ENCODE data around the gene ATP13A2.

Gene ATP13A2

DNA sequence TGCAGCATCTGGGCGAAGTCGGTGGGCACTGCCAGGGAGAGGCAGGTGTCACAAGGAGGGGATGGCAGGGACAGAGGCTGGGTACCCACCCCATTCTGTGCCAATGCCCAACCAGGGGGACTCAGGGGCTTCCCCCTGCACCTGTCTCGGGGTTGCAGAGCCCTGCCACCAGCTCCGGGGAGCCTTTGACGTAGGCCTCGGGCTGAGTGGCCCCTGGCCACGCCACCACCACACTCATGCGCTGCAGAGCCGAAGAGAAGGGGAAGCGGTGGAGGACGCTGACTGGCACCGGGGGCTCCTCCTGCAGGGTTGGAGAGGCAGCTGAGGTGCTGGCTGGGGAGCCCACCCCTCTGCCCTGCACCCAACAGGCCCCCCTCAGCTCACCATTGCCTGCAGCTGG lies 19.6 kb downstream of the ATP13A2 start:
- Histone ChIP-seq H4K20me1 (ENCODE audit: insufficient read depth, low read length, poor library complexity, severe bottlenecking) (no peaks in the 10 kb centered on the region), H3K4me1 (ENCODE audit: insufficient read depth, low read length, poor library complexity, severe bottlenecking) (no peaks in the 10 kb centered on the region), H3K4me2 (ENCODE audit: low read depth, low read length, poor library complexity, severe bottlenecking) (no peak overlapping the region), H3K27me3 (ENCODE audit: insufficient read depth, low read length, poor library complexity, severe bottlenecking) (no peaks in the 10 kb centered on the region), H3K9me3 (ENCODE audit: insufficient read depth, low read depth, low read length) (no peaks in the 10 kb centered on the region), H3K79me2 (ENCODE audit: insufficient read depth, low read length) (no peaks in the 10 kb centered on the region), H3K9me2 (replicated peaks; ENCODE audit: low read depth, low read length) (no peaks in the 10 kb centered on the region), H3K4me3 (ENCODE audit: low read length, poor library complexity, severe bottlenecking) (no peak overlapping the region), H3K9ac (ENCODE audit: low read depth, low read length, poor library complexity, severe bottlenecking) (no peak overlapping the region), H3K36me3 (ENCODE audit: insufficient read depth, low read length) (peaks cover 4% of the 10 kb centered on the region; the same call in 1 of the 2 replicates), H3F3A (ENCODE audit: low read depth) (no peaks in the 10 kb centered on the region), H2AFZ (ENCODE audit: low read length) (no peak overlapping the region)
- TF ChIP-seq, protein P1, sequence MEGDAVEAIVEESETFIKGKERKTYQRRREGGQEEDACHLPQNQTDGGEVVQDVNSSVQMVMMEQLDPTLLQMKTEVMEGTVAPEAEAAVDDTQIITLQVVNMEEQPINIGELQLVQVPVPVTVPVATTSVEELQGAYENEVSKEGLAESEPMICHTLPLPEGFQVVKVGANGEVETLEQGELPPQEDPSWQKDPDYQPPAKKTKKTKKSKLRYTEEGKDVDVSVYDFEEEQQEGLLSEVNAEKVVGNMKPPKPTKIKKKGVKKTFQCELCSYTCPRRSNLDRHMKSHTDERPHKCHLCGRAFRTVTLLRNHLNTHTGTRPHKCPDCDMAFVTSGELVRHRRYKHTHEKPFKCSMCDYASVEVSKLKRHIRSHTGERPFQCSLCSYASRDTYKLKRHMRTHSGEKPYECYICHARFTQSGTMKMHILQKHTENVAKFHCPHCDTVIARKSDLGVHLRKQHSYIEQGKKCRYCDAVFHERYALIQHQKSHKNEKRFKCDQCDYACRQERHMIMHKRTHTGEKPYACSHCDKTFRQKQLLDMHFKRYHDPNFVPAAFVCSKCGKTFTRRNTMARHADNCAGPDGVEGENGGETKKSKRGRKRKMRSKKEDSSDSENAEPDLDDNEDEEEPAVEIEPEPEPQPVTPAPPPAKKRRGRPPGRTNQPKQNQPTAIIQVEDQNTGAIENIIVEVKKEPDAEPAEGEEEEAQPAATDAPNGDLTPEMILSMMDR (conservative IDR thresholded peaks at IDR 0.05; ENCODE audit: low read length), result no peak
- no peak for TF ChIP-seq EZH2phosphoT487 (IDR thresholded peaks at IDR 0.05; ENCODE audit: borderline replicate concordance)

- peaks cover 4% of the 10 kb centered on the region; the same call in 1 of the 2 replicates for H3K36me3 ChIP-seq (ENCODE audit: insufficient read depth, low read length)
- no peaks in the 10 kb centered on the region for H3K79me2 ChIP-seq (ENCODE audit: insufficient read depth, low read length)
- H3F3A ChIP-seq (ENCODE audit: low read depth), result no peaks in the 10 kb centered on the region
- no peaks in the 10 kb centered on the region for H3K4me1 ChIP-seq (ENCODE audit: insufficient read depth, low read length, poor library complexity, severe bottlenecking)
- no peak overlapping the region for H2AFZ ChIP-seq (ENCODE audit: low read length)
- H4K20me1 ChIP-seq (ENCODE audit: insufficient read depth, low read length, poor library complexity, severe bottlenecking), result no peaks in the 10 kb centered on the region
- no peaks in the 10 kb centered on the region for H3K9me3 ChIP-seq (ENCODE audit: insufficient read depth, low read depth, low read length)
- H3K4me3 ChIP-seq (ENCODE audit: low read length, poor library complexity, severe bottlenecking), result no peak overlapping the region
- H3K9ac ChIP-seq (ENCODE audit: low read depth, low read length, poor library complexity, severe bottlenecking), result no peak overlapping the region
- TF ChIP-seq, protein P1 (conservative IDR thresholded peaks at IDR 0.05; ENCODE audit: low read length), result no peak
- TF ChIP-seq EZH2phosphoT487 (IDR thresholded peaks at IDR 0.05; ENCODE audit: borderline replicate concordance), result no peak
- no peak overlapping the region for H3K4me2 ChIP-seq (ENCODE audit: low read depth, low read length, poor library complexity, severe bottlenecking)
- H3K9me2 ChIP-seq (replicated peaks; ENCODE audit: low read depth, low read length), result no peaks in the 10 kb centered on the region
- H3K27me3 ChIP-seq (ENCODE audit: insufficient read depth, low read length, poor library complexity, severe bottlenecking), result no peaks in the 10 kb centered on the region
Measured at GRCh38 chr1:16991571-16991970, 20.2 kb downstream of the ATP13A2 start.

DNA sequence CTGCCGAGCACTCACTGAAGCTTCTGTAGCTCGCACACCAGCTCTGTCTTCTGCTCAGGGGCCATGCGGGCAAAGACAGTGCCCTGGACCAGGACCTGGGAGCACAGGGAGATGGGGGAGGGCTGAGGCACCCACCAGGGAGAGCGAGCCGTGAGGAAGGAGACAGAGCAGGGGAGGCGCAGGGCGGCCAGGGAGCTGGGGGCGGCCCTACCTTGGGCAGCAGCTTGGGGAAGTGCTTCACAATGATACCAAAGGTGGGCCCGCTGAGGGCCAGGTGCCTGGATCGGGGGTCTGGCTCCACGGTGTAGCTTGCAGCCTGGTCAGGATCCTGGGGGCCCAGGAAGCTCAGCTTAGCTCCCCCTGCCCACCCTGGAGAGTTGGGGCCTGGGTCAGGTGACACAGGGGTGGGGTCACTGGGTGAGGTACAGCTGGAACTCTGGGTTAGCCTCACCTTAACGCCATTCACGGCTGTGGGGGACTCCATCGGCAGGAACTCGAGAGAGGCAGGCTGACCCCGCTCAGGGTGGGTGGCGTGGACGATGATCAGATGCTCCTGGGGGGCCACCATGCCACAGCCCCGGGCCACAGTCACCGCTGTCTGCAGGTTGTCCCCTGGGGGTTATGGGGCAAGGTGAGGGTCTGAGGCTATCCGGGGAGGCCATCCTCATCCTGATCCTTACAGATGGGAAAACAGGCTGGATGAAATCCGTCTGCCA lies 21.9 kb downstream of the ATP13A2 start:
- H3K9me3 ChIP-seq (ENCODE audit: insufficient read depth, low read depth, low read length), result no peaks in the 10 kb centered on the region
- no peaks in the 10 kb centered on the region for H3K79me2 ChIP-seq (ENCODE audit: insufficient read depth, low read length)
- no peaks in the 10 kb centered on the region for H4K20me1 ChIP-seq (ENCODE audit: insufficient read depth, low read length, poor library complexity, severe bottlenecking)
- H3K4me3 ChIP-seq (ENCODE audit: low read length, poor library complexity, severe bottlenecking), result no peak overlapping the region
- no peaks in the 10 kb centered on the region for H3K27me3 ChIP-seq (ENCODE audit: insufficient read depth, low read length, poor library complexity, severe bottlenecking)
- H3K36me3 ChIP-seq (ENCODE audit: insufficient read depth, low read length), result peaks cover 4% of the 10 kb centered on the region; the same call in 1 of the 2 replicates
- no peak overlapping the region for H2AFZ ChIP-seq (ENCODE audit: low read length)
- no peaks in the 10 kb centered on the region for H3F3A ChIP-seq (ENCODE audit: low read depth)
- H3K9me2 ChIP-seq (replicated peaks; ENCODE audit: low read depth, low read length), result no peaks in the 10 kb centered on the region
- no peak overlapping the region for H3K9ac ChIP-seq (ENCODE audit: low read depth, low read length, poor library complexity, severe bottlenecking)
- H3K4me1 ChIP-seq (ENCODE audit: insufficient read depth, low read length, poor library complexity, severe bottlenecking), result no peaks in the 10 kb centered on the region
- H3K4me2 ChIP-seq (ENCODE audit: low read depth, low read length, poor library complexity, severe bottlenecking), result no peak overlapping the region
- TF ChIP-seq EZH2phosphoT487 (IDR thresholded peaks at IDR 0.05; ENCODE audit: borderline replicate concordance), result no peak
- TF ChIP-seq, protein P1 (conservative IDR thresholded peaks at IDR 0.05; ENCODE audit: low read length), result no peak

Measured in Loucy (cell line).